AG04449 (cell line): Measurements from ENCODE around the gene ISG20.

ENCODE experiments used
- CTCF ChIA-PET: fragments of 350-600 bp; formaldehyde crosslinking; extraction: SDS; loops from one replicate; lab custom pipeline; 2021; ENCODE audit warnings: antibody characterized with exemption; lab: Yijun Ruan, JAX
- POLR2A ChIA-PET: fragments of 400-600, 350-600 bp; formaldehyde crosslinking; extraction: SDS; loops from one replicate; lab custom pipeline; 2020; ENCODE audit warnings: antibody characterized with exemption, inconsistent platforms; lab: Yijun Ruan, JAX
- DNase-seq: peaks from one replicate; pipeline ENCODE4 v3.0.0-alpha.2; 2010; ENCODE audit warnings: low read depth, low spot score
- H3K4me3 ChIP-seq: 2 replicates; pipeline ENCODE4 v1.5.1; 2011; ENCODE audit warnings: low read depth, mild to moderate bottlenecking, control low read depth, low read length
- TF ChIP-seq, protein P1 (sequence below): IDR thresholded peaks from one replicate; pipeline ENCODE4 v1.5.1; 2011; ENCODE audit warnings: mild to moderate bottlenecking, moderate library complexity, low read length, control low read depth, inconsistent platforms; ENCODE audit not compliant: insufficient read depth; ENCODE audit errors: missing control alignments

ISG20 gene

DNA sequence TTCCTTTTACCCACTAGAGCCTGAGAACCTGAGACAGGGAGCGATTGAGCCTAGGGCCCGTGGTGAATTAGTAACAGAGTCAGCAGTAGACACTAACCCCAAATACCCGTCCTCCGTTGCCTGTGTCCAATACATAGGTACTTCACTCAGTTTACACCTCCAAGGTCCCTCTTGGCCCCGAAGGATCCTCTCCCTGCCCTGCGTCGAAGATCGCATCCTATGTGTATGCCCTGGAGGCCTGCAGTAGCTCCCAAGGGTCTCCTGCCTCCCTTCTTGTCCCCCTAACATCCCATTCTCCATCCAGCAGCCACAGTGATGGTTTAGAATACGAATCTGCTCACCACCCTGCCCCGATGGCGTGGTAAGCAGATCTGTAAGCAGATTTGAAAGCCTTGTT is 67.0 kb downstream of the ISG20 start:
- ChIA-PET POLR2A (interaction anchor here (0.6 kb wide), 2 partner anchors 129 to 168 kb away, joined by 3 read pairs; no protein-coding TSS in a partner anchor), CTCF (no interaction called here)
- DNase-seq: no peak
- TF ChIP-seq, protein P1, sequence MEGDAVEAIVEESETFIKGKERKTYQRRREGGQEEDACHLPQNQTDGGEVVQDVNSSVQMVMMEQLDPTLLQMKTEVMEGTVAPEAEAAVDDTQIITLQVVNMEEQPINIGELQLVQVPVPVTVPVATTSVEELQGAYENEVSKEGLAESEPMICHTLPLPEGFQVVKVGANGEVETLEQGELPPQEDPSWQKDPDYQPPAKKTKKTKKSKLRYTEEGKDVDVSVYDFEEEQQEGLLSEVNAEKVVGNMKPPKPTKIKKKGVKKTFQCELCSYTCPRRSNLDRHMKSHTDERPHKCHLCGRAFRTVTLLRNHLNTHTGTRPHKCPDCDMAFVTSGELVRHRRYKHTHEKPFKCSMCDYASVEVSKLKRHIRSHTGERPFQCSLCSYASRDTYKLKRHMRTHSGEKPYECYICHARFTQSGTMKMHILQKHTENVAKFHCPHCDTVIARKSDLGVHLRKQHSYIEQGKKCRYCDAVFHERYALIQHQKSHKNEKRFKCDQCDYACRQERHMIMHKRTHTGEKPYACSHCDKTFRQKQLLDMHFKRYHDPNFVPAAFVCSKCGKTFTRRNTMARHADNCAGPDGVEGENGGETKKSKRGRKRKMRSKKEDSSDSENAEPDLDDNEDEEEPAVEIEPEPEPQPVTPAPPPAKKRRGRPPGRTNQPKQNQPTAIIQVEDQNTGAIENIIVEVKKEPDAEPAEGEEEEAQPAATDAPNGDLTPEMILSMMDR: no peak
- no peak overlapping the region for H3K4me3 ChIP-seq
